Fibroblast of the aortic adventitia (primary cell): ENCODE results near the gene GRIK4. TPM values are rescaled to one million over a fixed set of nuclear protein-coding genes. Genes with fewer than 3 reads are reported as not detected.
A peak's percentile ranks its signal among the peaks of the same experiment; 100 is the strongest.
"Not testable (repeated sequence)": the region's sequence is repeated elsewhere in the genome, so short reads cannot be mapped to it uniquely, and the experiment has no call there.

Experiments used
- DNase-seq: peaks from one replicate; pipeline ENCODE4 v3.0.0-alpha.2; 2010; ENCODE audit warnings: low read depth
- H3K4me3 ChIP-seq: 2 replicates; pipeline ENCODE4 v1.5.1; 2011; ENCODE audit warnings: low read depth, mild to moderate bottlenecking, control low read depth, low read length, moderate library complexity
- total RNA-seq: library from RNA; depleted of rRNA; stranded (reverse); fragments of >200 nt; gene quantifications from 2 replicates; pipeline ENCODE4 v1.2.3, GENCODE V29; 2012; ENCODE audit warnings: low replicate concordance
- TF ChIP-seq, protein P1 (sequence below): IDR thresholded peaks from 2 replicates; pipeline ENCODE4 v1.5.1; 2011; ENCODE audit warnings: mild to moderate bottlenecking, low read length, control low read depth, inconsistent platforms; ENCODE audit not compliant: insufficient read depth

Gene GRIK4
- total RNA-seq, 1 donor, result not detected

DNA sequence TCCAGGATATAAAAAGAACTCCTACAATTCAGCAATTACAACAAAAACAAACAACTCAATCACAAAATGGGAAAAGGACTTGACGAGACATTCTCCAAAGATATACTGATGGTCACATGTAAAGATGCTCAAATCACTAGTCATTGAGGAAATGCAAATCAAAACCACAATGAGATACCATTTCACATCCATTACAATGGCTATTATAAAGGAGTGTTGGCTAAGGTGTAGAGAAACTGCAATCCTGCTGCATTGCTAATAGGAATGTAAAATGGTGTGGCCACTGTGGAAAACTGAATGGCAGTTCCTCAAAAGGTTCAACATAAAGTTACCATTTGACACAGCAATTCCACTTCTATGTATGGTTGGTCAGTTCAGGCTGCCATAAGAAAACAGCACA lies 500.5 kb downstream of the GRIK4 start:
- DNase-seq, result no peak
- TF ChIP-seq, protein P1, sequence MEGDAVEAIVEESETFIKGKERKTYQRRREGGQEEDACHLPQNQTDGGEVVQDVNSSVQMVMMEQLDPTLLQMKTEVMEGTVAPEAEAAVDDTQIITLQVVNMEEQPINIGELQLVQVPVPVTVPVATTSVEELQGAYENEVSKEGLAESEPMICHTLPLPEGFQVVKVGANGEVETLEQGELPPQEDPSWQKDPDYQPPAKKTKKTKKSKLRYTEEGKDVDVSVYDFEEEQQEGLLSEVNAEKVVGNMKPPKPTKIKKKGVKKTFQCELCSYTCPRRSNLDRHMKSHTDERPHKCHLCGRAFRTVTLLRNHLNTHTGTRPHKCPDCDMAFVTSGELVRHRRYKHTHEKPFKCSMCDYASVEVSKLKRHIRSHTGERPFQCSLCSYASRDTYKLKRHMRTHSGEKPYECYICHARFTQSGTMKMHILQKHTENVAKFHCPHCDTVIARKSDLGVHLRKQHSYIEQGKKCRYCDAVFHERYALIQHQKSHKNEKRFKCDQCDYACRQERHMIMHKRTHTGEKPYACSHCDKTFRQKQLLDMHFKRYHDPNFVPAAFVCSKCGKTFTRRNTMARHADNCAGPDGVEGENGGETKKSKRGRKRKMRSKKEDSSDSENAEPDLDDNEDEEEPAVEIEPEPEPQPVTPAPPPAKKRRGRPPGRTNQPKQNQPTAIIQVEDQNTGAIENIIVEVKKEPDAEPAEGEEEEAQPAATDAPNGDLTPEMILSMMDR, result no peak
- H3K4me3 ChIP-seq, result no peak overlapping the region

GRCh38 chr11:121018746-121019145 lies 507.2 kb downstream of the GRIK4 start:
- no peak for DNase-seq
- no peak overlapping the region for H3K4me3 ChIP-seq
- TF ChIP-seq, protein P1, result no peak

DNA sequence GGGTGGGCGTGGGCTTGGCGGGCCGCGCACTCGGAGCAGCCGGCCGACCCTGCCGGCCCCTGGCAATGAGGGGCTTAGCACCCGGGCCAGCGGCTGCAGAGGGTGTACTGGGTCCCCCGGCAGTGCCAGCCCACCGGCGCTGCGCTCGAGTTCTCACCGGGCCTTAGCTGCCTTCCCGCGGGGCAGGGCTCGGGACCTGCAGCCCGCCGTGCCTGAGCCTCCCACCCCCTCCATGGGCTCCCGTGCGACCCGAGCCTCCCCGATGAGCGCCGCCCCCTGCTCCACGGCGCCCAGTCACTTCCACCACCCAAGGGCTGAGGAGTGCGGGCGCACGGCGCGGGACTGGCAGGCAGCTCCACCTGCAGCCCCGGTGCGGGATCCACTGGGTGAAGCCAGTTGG lies 510.2 kb downstream of the GRIK4 start:
- DNase-seq, H3K4me3 ChIP-seq: not testable (repeated sequence)

DNA sequence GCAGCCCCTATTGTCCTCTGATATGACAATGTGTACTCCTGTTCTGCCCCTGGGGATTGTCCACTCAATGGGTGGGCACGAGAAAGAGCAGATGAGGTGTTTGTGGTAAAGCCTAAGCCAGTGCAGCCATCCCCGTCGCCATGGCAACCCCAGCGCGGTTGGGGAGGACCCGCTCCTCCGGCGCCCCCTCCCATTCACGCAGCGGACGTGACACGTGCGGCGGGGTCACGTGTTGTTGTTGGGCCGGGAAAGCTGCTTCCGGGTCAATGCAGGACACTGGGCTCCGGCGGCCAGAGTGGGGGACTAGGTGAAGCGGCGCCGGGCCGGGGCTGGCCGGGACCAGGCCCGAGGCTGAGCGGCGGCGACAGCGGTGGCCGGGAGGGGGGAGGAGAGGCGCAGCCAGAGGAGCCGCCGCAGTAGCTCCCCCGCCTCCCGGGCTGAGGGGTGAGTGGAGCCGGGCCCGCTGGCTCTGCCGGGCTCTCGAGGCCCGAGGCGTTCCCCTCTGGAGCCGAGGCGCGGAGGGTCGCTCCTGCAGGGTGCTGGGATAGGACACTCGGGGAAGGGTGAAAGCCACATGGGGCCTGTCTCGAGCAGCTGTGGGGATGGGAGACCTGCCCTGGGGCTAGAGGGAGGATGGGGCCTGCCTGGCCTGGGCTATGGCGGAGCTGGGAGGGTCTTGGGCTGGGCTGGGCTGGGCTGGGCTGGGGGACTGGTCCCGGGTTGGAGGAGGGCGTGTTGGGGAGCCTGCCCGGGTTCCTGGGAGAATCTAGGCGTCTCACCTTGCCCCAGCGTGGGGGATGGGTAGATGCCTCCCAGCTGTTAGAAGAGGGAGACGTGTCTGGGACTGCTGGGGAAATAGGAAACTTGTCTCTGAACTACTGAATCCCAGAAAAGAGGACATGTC lies 512.6 kb downstream of the GRIK4 start, which contains the start of gene TBCEL:
Gene TBCEL (plus strand): TSS at position 255 of the 904 bp plus-strand sequence. CDS start 21,589 bp downstream, outside the sequence.
- peak within 1 kb of the TSS; percentile 97 for H3K4me3 ChIP-seq
- peak; percentile 77 for DNase-seq
- TF ChIP-seq, protein P1, result no peak

DNA sequence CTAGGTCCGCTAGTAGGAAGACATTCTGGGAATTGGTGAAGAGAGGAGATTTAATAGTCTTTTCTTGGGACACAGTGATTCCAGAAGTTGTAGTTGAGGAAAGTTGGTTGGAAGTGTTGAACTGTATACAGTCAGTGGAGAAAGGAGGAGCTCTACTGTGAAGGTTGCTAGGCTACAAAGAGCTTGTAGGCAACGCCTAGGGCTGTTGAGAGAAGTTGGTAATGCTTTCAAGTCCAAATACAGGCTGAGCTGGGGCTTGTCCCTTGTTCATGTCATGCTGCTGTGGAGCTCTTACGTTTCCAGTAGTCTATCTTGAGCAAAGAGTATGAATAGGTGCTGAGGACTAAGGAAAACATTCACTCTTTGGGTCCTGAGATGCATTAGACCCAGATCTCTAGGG lies 513.4 kb downstream of the GRIK4 start:
- DNase-seq, result peak; percentile 42
- peak overlapping the region; percentile 97 for H3K4me3 ChIP-seq
- TF ChIP-seq, protein P1, result no peak

DNA sequence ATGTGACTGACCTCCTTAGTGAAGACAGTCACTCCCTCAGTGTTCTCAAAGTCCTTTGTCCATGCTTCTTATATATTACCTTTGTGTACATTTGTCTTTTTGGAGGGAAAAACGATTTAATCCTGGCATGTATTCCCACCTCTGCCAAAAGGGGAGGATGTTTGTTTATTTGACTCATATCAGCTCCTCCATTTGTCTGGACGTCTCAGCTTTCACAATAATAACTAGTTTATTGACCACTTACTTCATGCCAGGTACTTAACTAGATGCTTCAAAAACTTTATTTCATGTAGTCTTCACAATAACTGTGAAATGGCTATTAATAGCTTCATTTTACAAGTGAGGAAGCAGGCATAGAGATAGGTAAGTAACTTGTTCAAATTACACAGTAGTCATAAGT lies 517.6 kb downstream of the GRIK4 start:
- TF ChIP-seq, protein P1, result no peak
- no peak for DNase-seq
- H3K4me3 ChIP-seq, result no peak overlapping the region

- DNase-seq, result no peak
- no peak overlapping the region for H3K4me3 ChIP-seq
- TF ChIP-seq, protein P1, result no peak
Measured at GRCh38 chr11:121029813-121030445, 518.4 kb downstream of the GRIK4 start.
